OCI-LY1 (cell line): ENCODE measurements around the gene DRGX.

Experiments used
- H2AFZ ChIP-seq: fragments of 200-600 bp; sonication (generic), shearing (Covaris generic); 2 replicates; pipeline ENCODE4 v1.6.0; 2014; ENCODE audit warnings: antibody characterized with exemption, mild to moderate bottlenecking, low read length
- H3F3A ChIP-seq: fragments of 200-600 bp; sonication (generic), shearing (Covaris generic); 2 replicates; pipeline ENCODE4 v1.6.0; 2014; ENCODE audit warnings: mild to moderate bottlenecking, antibody characterized with exemption, low read length, moderate library complexity; ENCODE audit not compliant: insufficient read depth
- H3K27ac ChIP-seq: fragments of 200-600 bp; sonication (generic); 2 replicates; pipeline ENCODE4 v1.5.1; 2014; ENCODE audit warnings: low read length, mixed run types, mild to moderate bottlenecking, low read depth; ENCODE audit not compliant: poor library complexity, severe bottlenecking
- H3K27me3 ChIP-seq: fragments of 200-600 bp; sonication (generic); 2 replicates; pipeline ENCODE4 v1.6.0; 2014; ENCODE audit warnings: antibody characterized with exemption, mild to moderate bottlenecking, low read length, moderate library complexity; ENCODE audit not compliant: insufficient read depth
- H3K36me3 ChIP-seq: fragments of 200-600 bp; sonication (generic); 2 replicates; pipeline ENCODE4 v1.6.1; 2014; ENCODE audit warnings: mild to moderate bottlenecking, antibody characterized with exemption, low read length, moderate library complexity, mixed read lengths; ENCODE audit not compliant: insufficient read depth
- H3K4me1 ChIP-seq: fragments of 200-600 bp; sonication (generic); 2 replicates; pipeline ENCODE4 v1.5.1; 2014; ENCODE audit warnings: mild to moderate bottlenecking, low read length, moderate library complexity; ENCODE audit not compliant: insufficient read depth, severe bottlenecking
- H3K4me2 ChIP-seq: fragments of 200-600 bp; sonication (generic), shearing (Covaris generic); 2 replicates; pipeline ENCODE4 v1.6.1; 2014; ENCODE audit warnings: low read length
- H3K4me3 ChIP-seq: fragments of 200-600 bp; sonication (generic); 2 replicates; pipeline ENCODE4 v1.5.1; 2014; ENCODE audit warnings: low read length, low read depth, mild to moderate bottlenecking, mixed read lengths; ENCODE audit not compliant: poor library complexity, severe bottlenecking
- H3K79me2 ChIP-seq: fragments of 200-600 bp; shearing (Covaris generic); 2 replicates; pipeline ENCODE4 v1.6.1; 2016; ENCODE audit warnings: mixed run types, low read length, mixed read lengths; ENCODE audit not compliant: insufficient read depth
- H3K9ac ChIP-seq: fragments of 200-600 bp; sonication (generic), shearing (Covaris generic); 2 replicates; pipeline ENCODE4 v1.6.1; 2014; ENCODE audit warnings: mild to moderate bottlenecking, low read length, mixed read lengths
- H3K9me2 ChIP-seq: fragments of 200-600 bp; sonication (generic), shearing (Covaris generic); 2 replicates; pipeline ENCODE4 v1.6.1; 2014; ENCODE audit warnings: low read depth, mild to moderate bottlenecking, low read length, mixed read lengths
- H3K9me3 ChIP-seq: fragments of 200-600 bp; shearing (Covaris generic); 2 replicates; pipeline ENCODE4 v1.6.1; 2014; ENCODE audit warnings: low read length, mixed read lengths
- H4K20me1 ChIP-seq: fragments of 200-600 bp; sonication (generic), shearing (Covaris generic); 2 replicates; pipeline ENCODE4 v1.6.0; 2016; ENCODE audit warnings: mild to moderate bottlenecking, low read length; ENCODE audit not compliant: insufficient read depth
- EZH2 ChIP-seq: fragments of 200-600 bp; sonication (generic), shearing (Covaris generic); IDR thresholded peaks from 2 replicates; pipeline ENCODE4 v1.8.0; 2017; ENCODE audit warnings: borderline replicate concordance, mixed run types, mild to moderate bottlenecking, antibody characterized with exemption, low read length, moderate library complexity, mixed read lengths
- TF ChIP-seq, protein P1 (sequence below): fragments of 200-600 bp; sonication (generic), shearing (Covaris generic); IDR thresholded peaks from 2 replicates; pipeline ENCODE4 v1.5.1; 2017; ENCODE audit warnings: mild to moderate bottlenecking, antibody characterized with exemption, low read length, moderate library complexity, mixed read lengths

DRGX gene

DNA sequence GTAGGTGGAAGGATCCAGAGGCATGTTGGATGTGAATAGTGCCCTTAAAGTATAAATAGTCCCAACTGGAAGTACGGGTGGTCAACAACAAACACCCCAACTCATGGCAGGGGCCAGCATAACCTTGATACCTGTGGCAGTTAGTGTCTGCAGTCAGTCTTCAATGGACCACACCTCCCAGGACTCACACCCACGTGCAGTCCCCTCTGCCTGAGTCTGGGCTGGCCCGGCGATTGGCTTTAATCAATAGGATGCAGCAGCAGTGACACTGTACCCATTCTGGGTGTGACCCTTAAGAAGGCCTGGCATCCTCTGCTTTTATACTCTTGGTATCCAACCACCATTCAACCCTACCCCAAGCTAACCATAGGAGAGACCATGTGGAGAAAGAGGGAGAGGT lies 18.6 kb downstream of the DRGX start:
- Histone ChIP-seq H3K4me1 (no peaks in the 10 kb centered on the region), H4K20me1 (no peaks in the 10 kb centered on the region), H3K4me2 (no peak overlapping the region), H2AFZ (no peak overlapping the region), H3K9me3 (no peaks in the 10 kb centered on the region), H3K36me3 (no peaks in the 10 kb centered on the region), H3F3A (no peaks in the 10 kb centered on the region), H3K27ac (no peak overlapping the region), H3K9me2 (no peaks in the 10 kb centered on the region), H3K9ac (no peak overlapping the region), H3K4me3 (no peak overlapping the region), H3K79me2 (no peaks in the 10 kb centered on the region), H3K27me3 (no peaks in the 10 kb centered on the region)
- TF ChIP-seq, protein P1, sequence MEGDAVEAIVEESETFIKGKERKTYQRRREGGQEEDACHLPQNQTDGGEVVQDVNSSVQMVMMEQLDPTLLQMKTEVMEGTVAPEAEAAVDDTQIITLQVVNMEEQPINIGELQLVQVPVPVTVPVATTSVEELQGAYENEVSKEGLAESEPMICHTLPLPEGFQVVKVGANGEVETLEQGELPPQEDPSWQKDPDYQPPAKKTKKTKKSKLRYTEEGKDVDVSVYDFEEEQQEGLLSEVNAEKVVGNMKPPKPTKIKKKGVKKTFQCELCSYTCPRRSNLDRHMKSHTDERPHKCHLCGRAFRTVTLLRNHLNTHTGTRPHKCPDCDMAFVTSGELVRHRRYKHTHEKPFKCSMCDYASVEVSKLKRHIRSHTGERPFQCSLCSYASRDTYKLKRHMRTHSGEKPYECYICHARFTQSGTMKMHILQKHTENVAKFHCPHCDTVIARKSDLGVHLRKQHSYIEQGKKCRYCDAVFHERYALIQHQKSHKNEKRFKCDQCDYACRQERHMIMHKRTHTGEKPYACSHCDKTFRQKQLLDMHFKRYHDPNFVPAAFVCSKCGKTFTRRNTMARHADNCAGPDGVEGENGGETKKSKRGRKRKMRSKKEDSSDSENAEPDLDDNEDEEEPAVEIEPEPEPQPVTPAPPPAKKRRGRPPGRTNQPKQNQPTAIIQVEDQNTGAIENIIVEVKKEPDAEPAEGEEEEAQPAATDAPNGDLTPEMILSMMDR: no peak
- no peak for TF ChIP-seq EZH2

DNA sequence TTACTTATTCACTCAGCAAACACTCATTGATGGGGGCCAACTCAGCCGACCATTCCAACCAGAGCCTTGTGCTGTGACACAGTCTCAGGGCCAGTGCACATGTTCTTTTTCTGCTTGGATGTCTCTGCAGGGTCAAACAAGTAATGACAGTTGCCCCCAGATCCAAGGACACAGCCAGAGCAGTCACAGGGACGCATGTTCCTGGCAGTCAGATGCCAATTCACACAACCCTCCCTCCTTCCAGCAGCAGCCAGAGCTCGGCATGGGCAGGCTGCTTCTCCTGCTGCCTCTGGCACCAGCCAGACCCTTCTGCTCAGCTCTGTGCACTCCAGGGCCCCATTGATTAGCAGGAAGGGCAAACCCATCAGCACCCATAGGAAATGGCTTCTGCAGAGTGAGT lies 20.3 kb downstream of the DRGX start:
- Histone ChIP-seq H3K9ac (no peak overlapping the region), H3K27me3 (no peaks in the 10 kb centered on the region), H3K9me3 (no peaks in the 10 kb centered on the region), H2AFZ (no peak overlapping the region), H3K36me3 (no peaks in the 10 kb centered on the region), H3K27ac (no peak overlapping the region), H3K4me3 (no peak overlapping the region), H3F3A (no peaks in the 10 kb centered on the region), H4K20me1 (no peaks in the 10 kb centered on the region), H3K4me1 (no peaks in the 10 kb centered on the region), H3K79me2 (no peaks in the 10 kb centered on the region), H3K4me2 (no peak overlapping the region), H3K9me2 (no peaks in the 10 kb centered on the region)
- no peak for TF ChIP-seq EZH2
- TF ChIP-seq, protein P1: no peak

DNA sequence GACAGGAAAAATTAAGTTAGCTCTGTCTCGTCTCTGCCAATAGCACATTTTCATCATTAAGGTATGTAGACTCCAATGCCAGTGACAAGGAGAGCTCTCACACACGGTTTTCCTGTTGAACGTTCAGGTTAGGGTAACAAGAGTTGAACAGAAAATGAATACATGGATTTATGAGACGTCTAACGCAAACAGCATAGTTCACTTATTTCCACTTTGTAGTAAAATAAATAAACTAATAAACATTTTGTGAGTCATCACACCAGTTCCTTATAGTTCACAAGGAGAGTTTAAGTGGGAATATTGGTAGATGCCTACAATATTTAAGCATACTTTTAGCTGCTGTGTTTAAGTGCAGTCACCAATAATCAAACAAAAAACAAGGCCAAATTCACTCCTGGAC lies 21.1 kb downstream of the DRGX start:
- no peak for TF ChIP-seq EZH2
- TF ChIP-seq, protein P1: no peak
- no peaks in the 10 kb centered on the region for H3K27me3 ChIP-seq
- H3F3A ChIP-seq: no peaks in the 10 kb centered on the region
- H4K20me1 ChIP-seq: no peaks in the 10 kb centered on the region
- no peak overlapping the region for H3K4me2 ChIP-seq
- no peaks in the 10 kb centered on the region for H3K9me3 ChIP-seq
- no peaks in the 10 kb centered on the region for H3K4me1 ChIP-seq
- no peaks in the 10 kb centered on the region for H3K9me2 ChIP-seq
- H2AFZ ChIP-seq: no peak overlapping the region
- H3K9ac ChIP-seq: no peak overlapping the region
- H3K36me3 ChIP-seq: no peaks in the 10 kb centered on the region
- no peak overlapping the region for H3K4me3 ChIP-seq
- no peaks in the 10 kb centered on the region for H3K79me2 ChIP-seq
- H3K27ac ChIP-seq: no peak overlapping the region
